K562 treated with DMSO at 1 percent for 4 hours (cell line): Measurements from ENCODE around the gene SCAMP1. TPM values are rescaled to one million over a fixed set of nuclear protein-coding genes. Genes with fewer than 3 reads are reported as not detected.

Source experiments
- total RNA-seq: library from RNA; unstranded; fragments of 300-600 nt; gene quantifications from 2 replicates; pipeline ENCODE4 v1.2.3, GENCODE V29; 2022; ENCODE audit not compliant: insufficient read depth

The SCAMP1 gene, protein sequence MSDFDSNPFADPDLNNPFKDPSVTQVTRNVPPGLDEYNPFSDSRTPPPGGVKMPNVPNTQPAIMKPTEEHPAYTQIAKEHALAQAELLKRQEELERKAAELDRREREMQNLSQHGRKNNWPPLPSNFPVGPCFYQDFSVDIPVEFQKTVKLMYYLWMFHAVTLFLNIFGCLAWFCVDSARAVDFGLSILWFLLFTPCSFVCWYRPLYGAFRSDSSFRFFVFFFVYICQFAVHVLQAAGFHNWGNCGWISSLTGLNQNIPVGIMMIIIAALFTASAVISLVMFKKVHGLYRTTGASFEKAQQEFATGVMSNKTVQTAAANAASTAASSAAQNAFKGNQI
- 5.6 and 8.3 TPM in 2 replicates for total RNA-seq

GRCh38 chr5:78359831-78360673 is at the start of gene SCAMP1:
TSS of gene SCAMP1 (plus strand) at chr5:78360617. CDS start at chr5:78360672, 55 bp downstream.

Other genes with a start within 250 kb of the SCAMP1 start
- gene AP3B1, start 65.9 kb upstream of the SCAMP1 start, total RNA-seq: 16.7 and 24.5 TPM in 2 replicates